Measurements from ENCODE around the gene CHST11. TPM values are rescaled to one million over a fixed set of nuclear protein-coding genes. Genes with fewer than 3 reads are reported as not detected.

The CHST11 gene
- total and polyA plus RNA-seq, 2 of the 4 experiments (the other 2 are of a cell fraction), result 1.4 to 2.7 TPM

- Histone ChIP-seq H3K4me2 (ENCODE audit: low read depth, low read length) (no peak overlapping the region), H3K4me3 (ENCODE audit: insufficient read depth, low read depth, low read length) (no peak overlapping the region), H2AK9ac (replicated peaks; ENCODE audit: low read depth, low read length, poor library complexity) (no peak overlapping the region), H2BK15ac (ENCODE audit: low read depth, low read length) (0 out of 3 replicates have a peak overlapping the region, but pooled peaks have one; percentile 32), H3K9me1 (ENCODE audit: insufficient read depth, low read length) (peaks cover 7% of the 10 kb centered on the region), H3K27me3 (ENCODE audit: control insufficient read depth, insufficient read depth, low read length) (no peaks in the 10 kb centered on the region; the same call in 1 of the 2 replicates), H3K56ac (ENCODE audit: extremely low read depth, insufficient read depth, low read length) (no peak overlapping the region), H2BK20ac (ENCODE audit: low read depth, low read length) (peak overlapping the region; percentile 78; the same call in 1 of the 2 replicates), H3K4me1 (ENCODE audit: control insufficient read depth, insufficient read depth, low read length) (peaks cover 2% of the 10 kb centered on the region; the same call in 1 of the 2 replicates), H3K27ac (ENCODE audit: insufficient read depth, low read length) (no peak overlapping the region; the same call in 1 of the 2 replicates), H3K9me3 (ENCODE audit: control insufficient read depth, insufficient read depth, low read length) (no peaks in the 10 kb centered on the region), H3K23ac (ENCODE audit: low read depth, low read length) (peak overlapping the region; percentile 24; the same call in 1 of the 2 replicates), H3K18ac (ENCODE audit: low read depth, low read length) (no peak overlapping the region), H2BK120ac (ENCODE audit: low read depth, low read length) (peak overlapping the region; percentile 73; the same call in 1 of the 2 replicates), H2AK5ac (ENCODE audit: low read depth, low read length) (peak overlapping the region; percentile 9), H2AFZ (replicated peaks; ENCODE audit: low read length, poor library complexity) (peak overlapping the region; percentile 83), H4K8ac (ENCODE audit: low read depth in 2 of 2, low read length in 2 of 2) (peak overlapping the region in 1 of 2 experiments; percentile 53; a peak in 1 of 4 replicates), H2BK5ac (ENCODE audit: low read depth, low read length, poor library complexity, severe bottlenecking) (no peak overlapping the region), H4K91ac (ENCODE audit: insufficient read depth, low read depth, low read length) (no peak overlapping the region), H4K20me1 (ENCODE audit: insufficient read depth, low read length) (no peaks in the 10 kb centered on the region), H4K5ac (ENCODE audit: low read depth, low read length) (no peak overlapping the region), H3K79me1 (ENCODE audit: low read depth in 1 of 2, low read length in 2 of 2) (no peaks in the 10 kb centered on the region), H3K36me3 (ENCODE audit: control insufficient read depth, insufficient read depth, low read length) (no peaks in the 10 kb centered on the region), H3K14ac (replicated peaks; ENCODE audit: low read depth, low read length) (peak overlapping the region; percentile 46), H3K4ac (ENCODE audit: low read depth, low read length) (peak overlapping the region; percentile 59), H3K9ac (ENCODE audit: low read depth, low read length) (no peak overlapping the region)
- dilution Hi-C loops (cut with HindIII; ENCODE audit: low sequenced_read_pairs, unreplicated experiment) (no loop called here), intact Hi-C loops (cut with micrococcal nuclease) (no loop called here), in situ Hi-C loops (cut with MboI; ENCODE audit: low sequenced_read_pairs) (no loop called here)
- peak; percentile 62 for ATAC-seq (ENCODE audit: low read depth)
- ChIA-PET CTCF (interaction anchor here (1.1 kb wide), 1 partner anchor 16 kb away, joined by 4 read pairs; no protein-coding TSS in a partner anchor), POLR2A (ENCODE audit: unreplicated experiment) (interaction anchor here (0.6 kb wide), 1 partner anchor 8 kb away, joined by 3 read pairs; no protein-coding TSS in a partner anchor)
- peak; percentile 81 for DNase-seq
- BruUV-seq (replicated peaks), result no TSS peak
- no peak for TF ChIP-seq USF2 (IDR thresholded peaks at IDR 0.05; ENCODE audit: low read depth, low read length)
- TF ChIP-seq FOS (IDR thresholded peaks at IDR 0.05; ENCODE audit: low read depth, low read length), result peak; percentile 16; the same call in 1 of the 2 replicates
- 25% methylated on average over 2 of the region's 11 CpGs; no CpG with 5 or more reads in 1 of the 2 experiments for WGBS, 2 experiments (ENCODE audit: extremely low coverage in 2 of 2, insufficient read length in 1 of 2)
Observed at GRCh38 chr12:104588047-104588920, 131.5 kb downstream of the CHST11 start.
